Left ventricle myocardium superior (tissue), 1 donor: Measurements from ENCODE around the gene PIAS1. TPM values are rescaled to one million over a fixed set of nuclear protein-coding genes. Genes with fewer than 3 reads are reported as not detected.
"Not testable (repeated sequence)": the region's sequence is repeated elsewhere in the genome, so short reads cannot be mapped to it uniquely, and the experiment has no call there.

Experiments
- ATAC-seq: fragments of 200-7000 bp; cut with Tn5 transposase; one replicate; pipeline ENCODE4 v1.9.1; 2020; ENCODE audit warnings: mild to moderate bottlenecking, moderate library complexity
- DNase-seq: peaks from one replicate; pipeline ENCODE4 v3.0.0-alpha.2; 2020
- intact Hi-C: fragments of 100-400 bp; cut with micrococcal nuclease; formaldehyde crosslinking; loops from one replicate; pipeline ENCODE4 v1.11.0; 2022
- total RNA-seq: library from RNA; stranded (reverse); fragmentation: NEBNext Ultra II Directional; extraction: Animal tissue kit (Norgen Biotek cat#: 25700); gene quantifications from one replicate; pipeline ENCODE4 v1.2.1, GENCODE V29; 2021
- donor health status: DM: no; HTN: yes; CAD: no; lungs with severe emphysema.

Gene PIAS1
- total RNA-seq, 1 donor from 2014 or later, result 27.2 TPM

- peak; percentile 71 for ATAC-seq
- intact Hi-C loops, result loop anchor here (5.0 kb wide), 1 partner anchor 293 kb away; no protein-coding TSS in a partner anchor
- no peak for DNase-seq
Measured at GRCh38 chr15:68154923-68155559, 100.9 kb downstream of the PIAS1 start.

GRCh38 chr15:68157074-68157473 is 103.0 kb downstream of the PIAS1 start:
- intact Hi-C loops, result loop anchor here (5.0 kb wide), 1 partner anchor 295 kb away; no protein-coding TSS in a partner anchor
- ATAC-seq (no peak), DNase-seq (no peak)

GRCh38 chr15:68158046-68158628 is 104.0 kb downstream of the PIAS1 start:
- DNase-seq (no peak), ATAC-seq (no peak)
- intact Hi-C loops, result loop anchor here (5.0 kb wide), 1 partner anchor 296 kb away; no protein-coding TSS in a partner anchor

GRCh38 chr15:68163191-68163590 is 109.1 kb downstream of the PIAS1 start:
- DNase-seq, result no peak
- intact Hi-C loops, result no loop called here
- no peak for ATAC-seq

GRCh38 chr15:68166847-68167246 is 112.7 kb downstream of the PIAS1 start:
- intact Hi-C loops, result no loop called here
- no peak for ATAC-seq
- DNase-seq, result no peak

GRCh38 chr15:68172037-68172436 is 117.9 kb downstream of the PIAS1 start:
- DNase-seq, intact Hi-C loops, ATAC-seq: not testable (repeated sequence)

GRCh38 chr15:68173119-68173518 is 119.0 kb downstream of the PIAS1 start:
- ATAC-seq, result no peak
- no peak for DNase-seq
- intact Hi-C loops, result no loop called here

GRCh38 chr15:68175526-68175925 is 121.4 kb downstream of the PIAS1 start:
- ATAC-seq (no peak), DNase-seq (no peak)
- intact Hi-C loops, result no loop called here

GRCh38 chr15:68176601-68177000 is 122.5 kb downstream of the PIAS1 start:
- no peak for DNase-seq
- intact Hi-C loops, result no loop called here
- no peak for ATAC-seq

- intact Hi-C loops, result no loop called here
- no peak for DNase-seq
- peak; percentile 24 for ATAC-seq
Measured at GRCh38 chr15:68177742-68178141, 123.6 kb downstream of the PIAS1 start.

GRCh38 chr15:68183616-68184315 is 129.7 kb downstream of the PIAS1 start:
- intact Hi-C loops, result no loop called here
- DNase-seq (no peak), ATAC-seq (no peak)

- DNase-seq, result no peak
- intact Hi-C loops, result no loop called here
- ATAC-seq, result no peak
Measured at GRCh38 chr15:68184616-68185480, 130.7 kb downstream of the PIAS1 start.

- intact Hi-C loops, result no loop called here
- DNase-seq (no peak), ATAC-seq (peak; percentile 76)
Measured at GRCh38 chr15:68186671-68187397, 132.7 kb downstream of the PIAS1 start.

- intact Hi-C loops, result no loop called here
- DNase-seq, result peak; percentile 58
- peak; percentile 95 for ATAC-seq
Measured at GRCh38 chr15:68187559-68187958, 133.4 kb downstream of the PIAS1 start.

GRCh38 chr15:68188647-68189046 is 134.5 kb downstream of the PIAS1 start:
- ATAC-seq (no peak), DNase-seq (no peak)
- intact Hi-C loops, result no loop called here

GRCh38 chr15:68190048-68190447 is 135.9 kb downstream of the PIAS1 start:
- no peak for DNase-seq
- ATAC-seq, result no peak
- intact Hi-C loops, result no loop called here

- DNase-seq (no peak), ATAC-seq (no peak)
- intact Hi-C loops, result no loop called here
Measured at GRCh38 chr15:68191555-68191954, 137.4 kb downstream of the PIAS1 start.

GRCh38 chr15:68192117-68192516 is 138.0 kb downstream of the PIAS1 start:
- ATAC-seq (no peak), DNase-seq (no peak)
- intact Hi-C loops, result no loop called here
